Activated CD4-positive, alpha-beta T cell treated with anti-CD3 and anti-CD28 coated beads, Interleukin-2, amount 10 ng/mL, durations not matched to agents 24 days and 14 days (primary cell): ENCODE measurements around the gene ADAMTS2. TPM values are rescaled to one million over a fixed set of nuclear protein-coding genes. Genes with fewer than 3 reads are reported as not detected.

Source experiments
- DNase-seq: peaks from one replicate; pipeline ENCODE4 v3.0.0; 2022
- H3K27ac Mint-ChIP-seq: one replicate; pipeline ENCODE4 v1.8.0; 2022; ENCODE audit warnings: mild to moderate bottlenecking, mixed read lengths
- H3K27me3 Mint-ChIP-seq: one replicate; pipeline ENCODE4 v1.8.0; 2022; ENCODE audit warnings: mixed read lengths
- H3K36me3 Mint-ChIP-seq: one replicate; pipeline ENCODE4 v1.8.0; 2022; ENCODE audit warnings: low read depth, mild to moderate bottlenecking, mixed read lengths
- H3K4me1 Mint-ChIP-seq: one replicate; pipeline ENCODE4 v1.8.0; 2021; ENCODE audit warnings: mixed read lengths
- H3K4me3 Mint-ChIP-seq: one replicate; pipeline ENCODE4 v1.8.0; 2022; ENCODE audit warnings: mild to moderate bottlenecking, moderate library complexity, mixed read lengths
- H3K9me3 Mint-ChIP-seq: one replicate; pipeline ENCODE4 v1.8.0; 2021; ENCODE audit warnings: mixed read lengths
- intact Hi-C: fragments of 100-400 bp; cut with micrococcal nuclease; formaldehyde crosslinking; loops from one replicate; pipeline ENCODE4 v1.15.1; 2023
- total RNA-seq: library from RNA; stranded (reverse); gene quantifications from 2 replicates; pipeline ENCODE4 v1.2.3, GENCODE V29; 2022

The ADAMTS2 gene
- total RNA-seq, 1 donor from 2014 or later = not detected

DNA sequence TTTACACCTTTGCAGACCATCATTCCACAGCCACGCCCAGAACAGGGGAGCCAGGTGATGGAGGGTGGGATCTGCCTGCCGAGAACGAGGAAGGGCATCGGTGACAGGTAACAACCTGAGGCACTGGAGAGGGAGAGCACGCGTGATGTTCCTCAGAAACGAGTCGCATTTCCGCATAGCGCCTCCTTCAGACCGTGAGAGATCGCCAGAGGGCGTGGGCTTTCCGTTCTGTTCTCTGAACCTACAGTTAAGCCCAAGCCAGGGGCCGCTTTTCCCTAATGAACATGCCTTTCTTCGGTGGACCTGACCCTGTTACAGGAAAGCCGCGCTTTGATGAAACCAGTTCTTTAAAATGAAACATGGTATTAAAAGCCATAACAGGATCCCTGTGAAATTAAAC lies 17.1 kb upstream of the ADAMTS2 start:
- Mint-ChIP-seq H3K9me3 (no peaks in the 10 kb centered on the region), H3K4me3 (no peak overlapping the region), H3K27me3 (no peaks in the 10 kb centered on the region), H3K4me1 (no peaks in the 10 kb centered on the region), H3K36me3 (no peaks in the 10 kb centered on the region), H3K27ac (no peak overlapping the region)
- no peak for DNase-seq
- intact Hi-C loops = no loop called here

DNA sequence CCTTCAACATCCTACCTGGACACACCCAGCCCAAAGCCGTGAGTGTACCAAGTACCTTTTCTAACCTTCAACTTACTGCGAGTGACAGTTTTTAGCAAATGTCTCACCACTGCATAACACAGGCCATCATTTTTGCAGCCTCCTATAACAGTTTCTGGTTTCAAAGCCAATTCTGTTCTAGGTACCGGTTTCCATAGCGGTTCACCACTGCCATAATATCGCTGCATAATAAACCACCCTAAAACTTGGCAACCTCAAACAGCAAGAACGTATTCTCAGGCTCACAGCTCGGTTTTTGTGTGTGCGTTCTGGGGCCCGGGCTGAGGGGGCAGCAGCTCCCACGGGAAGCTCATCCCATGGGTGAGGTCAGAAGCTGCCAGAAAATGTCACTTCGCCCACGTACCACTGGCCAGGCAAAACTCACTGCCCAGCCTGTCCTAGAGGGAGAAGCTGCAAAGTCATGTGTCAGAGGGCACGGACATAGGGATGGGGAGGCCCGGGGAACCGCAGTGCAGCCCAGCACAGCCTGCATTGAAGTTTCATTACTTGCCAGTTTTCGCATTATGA lies 15.9 kb upstream of the ADAMTS2 start:
- no peaks in the 10 kb centered on the region for H3K27me3 Mint-ChIP-seq
- no peaks in the 10 kb centered on the region for H3K36me3 Mint-ChIP-seq
- no peak for DNase-seq
- H3K4me3 Mint-ChIP-seq = no peak overlapping the region
- H3K4me1 Mint-ChIP-seq = no peaks in the 10 kb centered on the region
- no peak overlapping the region for H3K27ac Mint-ChIP-seq
- intact Hi-C loops = no loop called here
- H3K9me3 Mint-ChIP-seq = no peaks in the 10 kb centered on the region

- no peak overlapping the region for H3K4me3 Mint-ChIP-seq
- no peaks in the 10 kb centered on the region for H3K9me3 Mint-ChIP-seq
- H3K36me3 Mint-ChIP-seq = no peaks in the 10 kb centered on the region
- no peak overlapping the region for H3K27ac Mint-ChIP-seq
- intact Hi-C loops = no loop called here
- no peaks in the 10 kb centered on the region for H3K27me3 Mint-ChIP-seq
- no peaks in the 10 kb centered on the region for H3K4me1 Mint-ChIP-seq
- DNase-seq = no peak
These were observed 11.8 kb upstream of the ADAMTS2 start for GRCh38 chr5:179357031-179357430.

DNA sequence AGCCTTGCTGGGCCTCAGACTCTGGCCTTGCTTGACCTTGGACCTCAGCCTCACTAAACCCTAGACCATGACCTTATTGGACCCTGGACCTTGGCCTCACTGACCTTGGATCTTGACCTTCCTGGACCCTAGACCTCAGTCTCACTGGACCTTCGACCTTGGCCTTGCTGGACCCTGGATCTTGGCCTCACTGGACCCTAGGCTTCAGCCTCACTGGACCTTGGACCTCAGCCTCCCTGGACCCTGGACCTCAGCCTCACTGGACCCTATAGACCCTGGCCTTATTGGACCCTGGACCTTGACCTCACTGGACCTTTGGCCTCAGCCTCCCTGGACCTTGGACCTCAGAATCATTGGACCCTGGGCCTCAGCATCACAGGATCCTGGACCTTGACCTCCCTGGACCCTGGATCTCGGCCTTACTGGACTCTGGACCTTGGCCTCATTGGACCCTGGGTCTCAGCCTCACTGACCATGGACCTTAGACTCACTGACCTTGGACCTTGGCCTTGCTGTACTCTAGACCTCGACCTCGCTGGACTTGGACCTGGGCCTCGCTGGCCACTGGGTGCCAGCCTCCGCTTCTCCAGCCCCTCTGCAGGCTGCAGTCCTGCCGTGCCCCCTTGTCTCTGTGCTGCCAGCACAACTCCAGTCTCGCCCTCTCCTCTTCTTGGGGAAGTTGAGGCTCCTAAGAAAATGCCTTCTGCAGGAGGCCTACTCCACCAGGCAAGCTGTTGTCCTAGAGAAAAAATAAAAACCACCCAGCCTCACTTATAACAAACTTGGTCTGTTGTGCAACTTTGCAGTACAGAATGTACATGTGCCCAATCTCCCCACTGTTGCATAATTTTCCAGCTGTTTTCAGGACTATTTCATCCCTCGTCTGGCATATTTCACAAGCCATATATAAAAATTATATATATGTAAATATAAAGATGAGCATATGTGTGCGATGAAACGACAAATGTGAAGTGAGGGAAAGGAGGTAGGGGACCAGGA lies 11.0 kb upstream of the ADAMTS2 start:
- intact Hi-C loops = no loop called here
- H3K9me3 Mint-ChIP-seq = no peaks in the 10 kb centered on the region
- H3K36me3 Mint-ChIP-seq = no peaks in the 10 kb centered on the region
- DNase-seq = no peak
- no peaks in the 10 kb centered on the region for H3K4me1 Mint-ChIP-seq
- no peak overlapping the region for H3K27ac Mint-ChIP-seq
- H3K4me3 Mint-ChIP-seq = no peak overlapping the region
- no peaks in the 10 kb centered on the region for H3K27me3 Mint-ChIP-seq

DNA sequence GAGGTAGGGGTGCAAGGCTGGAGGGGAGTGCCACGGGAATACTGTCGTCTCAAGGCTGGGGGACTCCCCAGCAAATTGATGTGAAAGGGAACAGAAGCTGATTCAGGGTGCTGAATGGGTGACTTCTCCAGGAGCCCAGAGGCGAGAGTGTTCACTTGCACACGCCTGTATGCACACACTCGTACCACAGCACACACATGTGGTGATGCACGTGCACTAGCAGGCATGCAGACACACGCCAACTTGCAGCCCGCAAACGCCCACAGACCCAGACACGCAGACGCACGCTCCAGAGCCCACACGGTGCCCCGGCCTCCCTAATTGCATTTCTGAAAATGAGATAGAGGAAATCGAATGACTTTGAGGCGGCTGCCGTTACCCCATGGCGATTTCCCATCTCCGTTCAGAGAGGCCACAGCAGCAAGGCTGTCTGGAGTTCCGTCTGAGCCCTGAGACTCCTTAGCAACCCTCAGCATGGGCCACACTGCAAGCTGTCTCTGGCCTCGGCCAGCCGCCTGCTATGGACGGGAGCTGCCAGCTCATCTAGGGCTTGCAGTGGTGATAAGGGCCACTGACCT lies 9.1 kb upstream of the ADAMTS2 start:
- no peaks in the 10 kb centered on the region for H3K9me3 Mint-ChIP-seq
- no peaks in the 10 kb centered on the region for H3K4me1 Mint-ChIP-seq
- no peak overlapping the region for H3K4me3 Mint-ChIP-seq
- H3K36me3 Mint-ChIP-seq = no peaks in the 10 kb centered on the region
- intact Hi-C loops = no loop called here
- H3K27ac Mint-ChIP-seq = no peak overlapping the region
- no peak for DNase-seq
- peaks cover 3% of the 10 kb centered on the region for H3K27me3 Mint-ChIP-seq

DNA sequence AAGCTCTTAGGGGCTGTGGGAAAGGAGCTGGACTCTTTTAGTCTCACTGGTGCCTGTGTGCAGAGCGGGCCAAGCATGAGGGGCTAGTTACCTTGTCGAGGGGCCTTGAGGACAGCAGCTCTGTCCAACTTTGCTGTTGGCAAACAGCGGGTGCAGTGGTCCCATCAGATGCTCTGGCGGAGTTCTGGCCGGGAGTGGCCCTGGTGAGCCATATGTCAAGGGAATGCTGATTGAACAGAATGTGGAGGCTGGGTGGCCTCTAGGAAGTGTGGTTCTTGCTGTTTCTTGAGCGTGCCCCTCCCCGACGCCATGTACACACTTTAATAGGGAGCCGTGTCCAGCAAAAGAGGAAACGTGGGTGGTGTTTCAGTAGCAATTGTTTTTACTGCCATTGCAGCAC lies 3.6 kb upstream of the ADAMTS2 start:
- Mint-ChIP-seq H3K4me3 (no peak overlapping the region), H3K36me3 (no peaks in the 10 kb centered on the region), H3K4me1 (no peaks in the 10 kb centered on the region), H3K27ac (no peak overlapping the region), H3K9me3 (no peaks in the 10 kb centered on the region), H3K27me3 (peaks cover 29% of the 10 kb centered on the region)
- intact Hi-C loops = no loop called here
- no peak for DNase-seq

DNA sequence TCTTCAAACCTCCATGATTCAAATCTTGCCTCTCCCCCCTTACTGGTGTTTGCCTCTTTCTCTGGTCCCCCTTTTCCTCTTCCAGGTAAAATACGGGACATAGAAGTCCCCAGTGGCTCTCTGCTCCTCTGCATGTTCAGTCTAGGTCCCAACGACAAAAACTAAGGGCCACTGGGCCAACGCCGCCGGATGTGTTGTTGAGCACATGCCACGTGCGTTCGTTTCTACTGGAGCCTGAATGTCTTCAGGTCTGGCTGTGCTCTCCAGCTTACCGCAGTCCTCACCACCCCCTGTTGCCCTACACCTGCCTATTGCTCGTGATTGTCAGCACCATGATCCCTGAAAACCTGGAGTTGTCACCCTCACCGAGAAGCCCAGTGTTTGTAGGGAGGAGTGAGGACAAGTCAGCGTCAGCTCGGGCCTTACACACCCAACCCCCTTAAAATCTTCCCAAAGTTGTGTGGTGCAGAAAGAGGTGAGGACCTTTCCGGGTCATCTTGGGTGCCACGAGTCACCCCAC lies 2.8 kb upstream of the ADAMTS2 start:
- DNase-seq = no peak
- intact Hi-C loops = no loop called here
- Mint-ChIP-seq H3K27me3 (peaks cover 35% of the 10 kb centered on the region), H3K27ac (no peak overlapping the region), H3K9me3 (no peaks in the 10 kb centered on the region), H3K36me3 (no peaks in the 10 kb centered on the region), H3K4me1 (no peaks in the 10 kb centered on the region), H3K4me3 (no peak overlapping the region)

DNA sequence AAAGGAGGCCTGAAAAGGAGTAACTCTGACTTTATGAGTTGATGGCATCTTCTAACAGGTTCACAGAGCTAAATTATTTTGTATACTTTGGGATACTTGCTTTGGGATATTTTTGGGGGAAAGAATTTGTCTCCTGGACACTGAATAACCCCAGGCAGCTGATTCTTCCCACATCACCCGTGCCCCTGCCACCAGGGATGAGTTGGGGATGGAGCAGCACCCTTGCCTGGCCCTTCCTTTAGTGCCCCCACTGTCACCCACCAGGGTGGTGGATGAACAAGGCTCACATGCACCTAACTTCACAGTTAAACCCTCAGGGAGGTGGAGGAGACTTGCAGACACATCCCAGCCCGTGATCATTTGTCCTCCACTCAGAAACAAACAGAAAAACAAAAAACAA lies 2.3 kb upstream of the ADAMTS2 start:
- Mint-ChIP-seq H3K9me3 (no peaks in the 10 kb centered on the region), H3K36me3 (no peaks in the 10 kb centered on the region), H3K4me1 (no peaks in the 10 kb centered on the region), H3K27me3 (peaks cover 40% of the 10 kb centered on the region), H3K4me3 (no peak overlapping the region), H3K27ac (no peak overlapping the region)
- no peak for DNase-seq
- intact Hi-C loops = no loop called here

GRCh38 chr5:179346875-179347274 lies 1.6 kb upstream of the ADAMTS2 start:
- DNase-seq = no peak
- H3K27ac Mint-ChIP-seq = no peak overlapping the region
- no peaks in the 10 kb centered on the region for H3K36me3 Mint-ChIP-seq
- no peaks in the 10 kb centered on the region for H3K4me1 Mint-ChIP-seq
- intact Hi-C loops = no loop called here
- peaks cover 47% of the 10 kb centered on the region for H3K27me3 Mint-ChIP-seq
- no peaks in the 10 kb centered on the region for H3K9me3 Mint-ChIP-seq
- no peak overlapping the region for H3K4me3 Mint-ChIP-seq

- no peak overlapping the region for H3K27ac Mint-ChIP-seq
- peaks cover 49% of the 10 kb centered on the region for H3K27me3 Mint-ChIP-seq
- H3K4me3 Mint-ChIP-seq = peak overlapping the region; percentile 9
- intact Hi-C loops = no loop called here
- no peaks in the 10 kb centered on the region for H3K36me3 Mint-ChIP-seq
- no peaks in the 10 kb centered on the region for H3K4me1 Mint-ChIP-seq
- no peaks in the 10 kb centered on the region for H3K9me3 Mint-ChIP-seq
- no peak for DNase-seq
These were observed 1.1 kb upstream of the ADAMTS2 start for GRCh38 chr5:179346401-179346800.

DNA sequence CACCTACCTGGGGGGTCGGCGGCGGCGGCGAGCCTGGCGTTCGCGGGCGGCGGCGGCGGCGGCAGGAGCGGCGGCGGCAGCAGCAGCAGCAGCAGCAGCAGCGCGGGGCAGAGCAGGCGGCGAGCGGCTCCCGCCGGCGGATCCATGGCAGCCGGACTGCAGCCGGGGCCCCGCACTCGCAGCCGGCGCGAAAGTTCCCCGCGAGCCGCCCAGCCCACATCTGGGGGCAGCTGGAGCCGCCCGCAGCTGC lies 153 bp downstream of the ADAMTS2 start:
- H3K27ac Mint-ChIP-seq = no peak overlapping the region
- DNase-seq = no peak
- no peak overlapping the region for H3K4me3 Mint-ChIP-seq
- peaks cover 48% of the 10 kb centered on the region for H3K27me3 Mint-ChIP-seq
- no peaks in the 10 kb centered on the region for H3K4me1 Mint-ChIP-seq
- intact Hi-C loops = no loop called here
- no peaks in the 10 kb centered on the region for H3K36me3 Mint-ChIP-seq
- no peaks in the 10 kb centered on the region for H3K9me3 Mint-ChIP-seq

DNA sequence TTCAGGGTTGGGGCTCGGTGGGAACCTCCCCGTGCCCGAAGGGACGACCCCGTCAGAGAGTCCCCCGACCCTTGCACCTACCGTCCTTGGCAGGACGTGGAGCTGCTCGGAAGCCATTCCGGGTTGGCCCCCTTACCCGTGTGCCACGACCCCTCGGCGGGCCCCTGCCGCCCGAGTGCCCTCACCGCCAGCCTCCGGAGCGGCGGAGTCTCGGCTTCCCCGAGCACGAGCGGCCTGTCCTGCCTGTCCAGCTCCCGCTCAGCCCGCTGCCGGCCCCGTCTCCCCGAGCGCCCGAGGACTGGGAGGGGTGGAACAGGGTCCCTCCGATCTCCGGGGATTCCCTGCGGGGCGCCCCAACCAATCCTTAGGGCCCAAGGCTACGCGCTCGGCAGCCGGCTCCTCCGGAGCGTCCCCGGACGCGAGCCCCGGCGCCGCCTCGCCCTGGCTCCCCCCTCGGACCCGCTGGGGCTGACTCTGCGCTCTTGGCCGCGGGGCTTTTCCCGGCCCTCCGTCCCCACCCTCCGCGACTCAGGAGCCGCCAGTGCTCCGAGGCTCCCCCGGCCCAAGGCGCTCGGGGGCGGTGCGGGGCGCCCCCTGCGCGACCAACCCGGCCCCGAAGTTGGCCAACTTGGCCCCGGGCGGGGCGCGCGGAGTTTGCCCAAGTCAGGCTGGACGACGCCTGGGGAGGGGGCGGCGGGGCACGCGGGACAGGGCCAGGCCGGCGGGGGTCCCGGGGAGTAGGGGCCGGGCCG lies 654 bp downstream of the ADAMTS2 start:
- H3K4me3 Mint-ChIP-seq = no peak overlapping the region

DNA sequence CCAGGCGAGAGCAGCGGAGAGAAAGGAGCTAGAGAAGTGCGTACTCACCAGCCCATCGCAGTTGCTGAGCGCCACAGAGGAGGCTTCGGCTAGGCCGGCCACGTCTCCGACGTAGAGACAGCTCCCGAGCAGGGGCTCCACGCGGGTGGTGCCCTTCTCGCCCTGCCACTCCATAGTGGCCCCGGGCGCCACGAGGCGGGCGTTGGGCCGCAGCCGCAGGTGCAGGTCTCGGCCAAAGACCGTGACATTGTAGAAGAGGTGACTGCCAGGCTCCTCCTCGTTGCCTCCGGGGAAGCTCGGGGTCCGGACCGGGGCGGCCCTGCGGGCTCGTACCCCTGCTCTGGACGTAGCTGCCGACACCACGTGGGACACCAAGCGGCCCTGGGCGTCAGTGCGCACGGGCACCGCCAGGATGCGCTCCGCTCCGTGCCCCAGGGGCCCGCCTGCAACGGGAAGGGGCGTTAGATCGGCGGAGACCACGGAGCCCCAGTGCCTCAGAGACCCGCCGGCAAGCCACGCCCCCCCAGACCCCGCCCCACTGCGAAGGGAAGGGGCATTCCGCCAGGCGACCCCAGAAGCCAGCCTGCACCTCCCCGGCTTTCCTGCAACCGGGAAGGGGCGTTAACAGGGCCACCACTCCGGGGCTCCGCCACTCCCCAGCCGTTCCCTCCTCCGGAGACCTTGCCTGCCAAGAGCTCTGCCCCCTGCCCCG lies 1.4 kb downstream of the ADAMTS2 start:
- H3K36me3 Mint-ChIP-seq = no peaks in the 10 kb centered on the region
- no peaks in the 10 kb centered on the region for H3K9me3 Mint-ChIP-seq
- intact Hi-C loops = no loop called here
- H3K4me3 Mint-ChIP-seq = no peak overlapping the region
- no peak overlapping the region for H3K27ac Mint-ChIP-seq
- peaks cover 43% of the 10 kb centered on the region for H3K27me3 Mint-ChIP-seq
- DNase-seq = no peak
- H3K4me1 Mint-ChIP-seq = no peaks in the 10 kb centered on the region

More for the DNA sequence above, 654 bp downstream of the ADAMTS2 start:
- no peaks in the 10 kb centered on the region for H3K36me3 Mint-ChIP-seq
- no peaks in the 10 kb centered on the region for H3K9me3 Mint-ChIP-seq
- DNase-seq = no peak
- no peak overlapping the region for H3K27ac Mint-ChIP-seq
- peaks cover 46% of the 10 kb centered on the region for H3K27me3 Mint-ChIP-seq
- intact Hi-C loops = no loop called here
- no peaks in the 10 kb centered on the region for H3K4me1 Mint-ChIP-seq
